ENCODE results near the gene LDLRAD3. TPM values are rescaled to one million over a fixed set of nuclear protein-coding genes. Genes with fewer than 3 reads are reported as not detected.

Gene LDLRAD3
- total RNA-seq, 2 donors from 2014 or later, result 19.2 to 30.6 TPM

GRCh38 chr11:36239636-36240035 is 295.8 kb downstream of the LDLRAD3 start:
- no peak overlapping the region for H3K4me3 Mint-ChIP-seq
- Histone ChIP-seq H3K9ac (ENCODE audit: extremely low read depth, low read length, poor library complexity, severe bottlenecking) (no peak overlapping the region), H3K4me3 (ENCODE audit: low read length) (no peak overlapping the region), H3K4me1 (ENCODE audit: control insufficient read depth, insufficient read depth, low read length) (peaks cover 4% of the 10 kb centered on the region), H3K27me3 (ENCODE audit: control insufficient read depth, insufficient read depth, low read length, poor library complexity, severe bottlenecking) (no peaks in the 10 kb centered on the region), H3K27ac (ENCODE audit: low read depth, low read length) (no peak overlapping the region), H3K9me3 (ENCODE audit: control insufficient read depth, low read length) (no peaks in the 10 kb centered on the region), H3K36me3 (ENCODE audit: control insufficient read depth, insufficient read depth, low read length) (no peaks in the 10 kb centered on the region)
- H3K36me3 Mint-ChIP-seq (ENCODE audit: low read depth), result peaks cover 8% of the 10 kb centered on the region
- H3K27ac Mint-ChIP-seq, result peak overlapping the region; percentile 20
- no peak for DNase-seq
- H3K4me1 Mint-ChIP-seq, result peaks cover 9% of the 10 kb centered on the region
- TF ChIP-seq, protein P1, sequence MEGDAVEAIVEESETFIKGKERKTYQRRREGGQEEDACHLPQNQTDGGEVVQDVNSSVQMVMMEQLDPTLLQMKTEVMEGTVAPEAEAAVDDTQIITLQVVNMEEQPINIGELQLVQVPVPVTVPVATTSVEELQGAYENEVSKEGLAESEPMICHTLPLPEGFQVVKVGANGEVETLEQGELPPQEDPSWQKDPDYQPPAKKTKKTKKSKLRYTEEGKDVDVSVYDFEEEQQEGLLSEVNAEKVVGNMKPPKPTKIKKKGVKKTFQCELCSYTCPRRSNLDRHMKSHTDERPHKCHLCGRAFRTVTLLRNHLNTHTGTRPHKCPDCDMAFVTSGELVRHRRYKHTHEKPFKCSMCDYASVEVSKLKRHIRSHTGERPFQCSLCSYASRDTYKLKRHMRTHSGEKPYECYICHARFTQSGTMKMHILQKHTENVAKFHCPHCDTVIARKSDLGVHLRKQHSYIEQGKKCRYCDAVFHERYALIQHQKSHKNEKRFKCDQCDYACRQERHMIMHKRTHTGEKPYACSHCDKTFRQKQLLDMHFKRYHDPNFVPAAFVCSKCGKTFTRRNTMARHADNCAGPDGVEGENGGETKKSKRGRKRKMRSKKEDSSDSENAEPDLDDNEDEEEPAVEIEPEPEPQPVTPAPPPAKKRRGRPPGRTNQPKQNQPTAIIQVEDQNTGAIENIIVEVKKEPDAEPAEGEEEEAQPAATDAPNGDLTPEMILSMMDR (conservative IDR thresholded peaks at IDR 0.05), result no peak
- H3K27me3 Mint-ChIP-seq (ENCODE audit: insufficient read depth), result no peaks in the 10 kb centered on the region
- H3K9me3 Mint-ChIP-seq, result no peaks in the 10 kb centered on the region
- WGBS, 2 experiments (ENCODE audit: insufficient coverage in 1 of 2, insufficient read length in 1 of 2), result 98 to 100% methylated on average over 1 to 3 of the region's 3 CpGs

DNA sequence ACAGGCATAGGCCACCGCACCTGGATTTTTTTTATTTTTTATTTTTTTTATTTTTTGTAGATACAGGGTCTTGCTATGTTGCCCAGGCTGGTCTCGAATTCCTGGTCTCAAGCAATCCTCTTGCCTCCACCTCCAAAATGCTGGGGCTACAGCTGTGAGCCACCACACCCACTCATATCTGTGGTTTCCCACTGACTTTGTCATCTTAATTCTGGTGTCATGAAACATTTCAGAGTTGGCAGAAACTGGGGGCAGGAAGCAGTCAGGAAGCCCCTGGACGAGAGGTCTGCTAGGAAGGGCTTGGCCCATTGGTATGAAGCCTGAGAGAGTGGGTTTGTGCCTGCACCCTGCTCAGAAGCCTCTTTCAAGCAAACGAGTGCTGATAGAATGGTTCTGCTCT is 296.3 kb downstream of the LDLRAD3 start:
- DNase-seq, result no peak
- Mint-ChIP-seq H3K4me1 (peaks cover 9% of the 10 kb centered on the region), H3K27me3 (ENCODE audit: insufficient read depth) (no peaks in the 10 kb centered on the region), H3K27ac (no peak overlapping the region), H3K4me3 (no peak overlapping the region), H3K9me3 (no peaks in the 10 kb centered on the region), H3K36me3 (ENCODE audit: low read depth) (peaks cover 8% of the 10 kb centered on the region)
- Histone ChIP-seq H3K9ac (ENCODE audit: extremely low read depth, low read length, poor library complexity, severe bottlenecking) (no peak overlapping the region), H3K4me3 (ENCODE audit: low read length) (no peak overlapping the region), H3K4me1 (ENCODE audit: control insufficient read depth, insufficient read depth, low read length) (peaks cover 4% of the 10 kb centered on the region), H3K27ac (ENCODE audit: low read depth, low read length) (no peak overlapping the region), H3K9me3 (ENCODE audit: control insufficient read depth, low read length) (no peaks in the 10 kb centered on the region), H3K36me3 (ENCODE audit: control insufficient read depth, insufficient read depth, low read length) (no peaks in the 10 kb centered on the region), H3K27me3 (ENCODE audit: control insufficient read depth, insufficient read depth, low read length, poor library complexity, severe bottlenecking) (no peaks in the 10 kb centered on the region)
- 93 to 100% methylated on average over 1 to 4 of the region's 4 CpGs for WGBS, 2 experiments (ENCODE audit: insufficient coverage in 1 of 2, insufficient read length in 1 of 2)
- TF ChIP-seq, protein P1 (conservative IDR thresholded peaks at IDR 0.05), result no peak

DNA sequence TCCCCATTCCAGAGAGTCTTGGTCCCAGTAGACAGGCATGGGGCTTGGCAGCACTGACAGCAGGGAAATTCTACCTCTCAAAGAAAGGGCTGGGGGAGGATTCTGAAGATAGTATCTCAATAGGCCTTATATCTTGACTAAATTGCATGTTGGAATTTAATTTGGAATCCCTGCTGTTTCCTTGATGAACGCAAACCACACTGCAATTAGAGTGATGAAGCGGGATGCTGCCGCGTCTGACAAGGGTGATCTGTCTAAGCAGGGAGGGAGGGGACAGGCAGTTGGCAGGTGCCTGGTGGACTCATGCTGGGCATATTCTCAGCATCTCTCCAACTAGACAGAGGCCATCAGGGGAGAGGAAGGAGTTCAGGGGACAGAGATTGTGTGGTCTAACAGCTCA is 296.9 kb downstream of the LDLRAD3 start:
- no peak overlapping the region for H3K27ac ChIP-seq (ENCODE audit: low read depth, low read length)
- H3K36me3 ChIP-seq (ENCODE audit: control insufficient read depth, insufficient read depth, low read length), result no peaks in the 10 kb centered on the region
- Mint-ChIP-seq H3K36me3 (ENCODE audit: low read depth) (peaks cover 8% of the 10 kb centered on the region), H3K9me3 (no peaks in the 10 kb centered on the region), H3K4me3 (no peak overlapping the region), H3K4me1 (peaks cover 9% of the 10 kb centered on the region), H3K27me3 (ENCODE audit: insufficient read depth) (no peaks in the 10 kb centered on the region), H3K27ac (no peak overlapping the region)
- no peaks in the 10 kb centered on the region for H3K27me3 ChIP-seq (ENCODE audit: control insufficient read depth, insufficient read depth, low read length, poor library complexity, severe bottlenecking)
- no peak for DNase-seq
- H3K9ac ChIP-seq (ENCODE audit: extremely low read depth, low read length, poor library complexity, severe bottlenecking), result no peak overlapping the region
- TF ChIP-seq, protein P1 (conservative IDR thresholded peaks at IDR 0.05), result no peak
- no peak overlapping the region for H3K4me3 ChIP-seq (ENCODE audit: low read length)
- WGBS, 2 experiments (ENCODE audit: insufficient coverage in 1 of 2, insufficient read length in 1 of 2), result 88 to 95% methylated on average over 3 to 4 of the region's 4 CpGs
- peaks cover 4% of the 10 kb centered on the region for H3K4me1 ChIP-seq (ENCODE audit: control insufficient read depth, insufficient read depth, low read length)
- H3K9me3 ChIP-seq (ENCODE audit: control insufficient read depth, low read length), result no peaks in the 10 kb centered on the region
